B cell (primary cell): ENCODE results near the gene TRABD2B. TPM values are rescaled to one million over a fixed set of nuclear protein-coding genes. Genes with fewer than 3 reads are reported as not detected.

Experiments used
- ATAC-seq: fragments of 200-7000 bp; cut with Tn5 transposase; one replicate; pipeline ENCODE4 v1.10.0; 2021; ENCODE audit warnings: low read depth, mild to moderate bottlenecking, moderate number of reproducible peaks, moderate library complexity
- CTCF ChIA-PET: fragments of 350-600 bp; sonication (Branson Sonifier 250); formaldehyde crosslinking; loops from one replicate; lab custom pipeline; 2021; ENCODE audit warnings: antibody characterized with exemption, inconsistent platforms; lab: Charles Lee
- POLR2A ChIA-PET: fragments of 350-600 bp; sonication (Branson Sonifier 250); formaldehyde crosslinking; loops from one replicate; lab custom pipeline; 2021; ENCODE audit warnings: antibody characterized with exemption; lab: Charles Lee
- DNase-seq: peaks from one replicate; pipeline ENCODE4 v3.0.0; 2013
- H2AFZ ChIP-seq: 2 replicates; pipeline ENCODE4 v1.6.1; 2012; ENCODE audit warnings: mild to moderate bottlenecking, low read depth, low read length; ENCODE audit not compliant: insufficient read depth, poor library complexity, severe bottlenecking
- H3K27ac ChIP-seq, 2 donors: 1 replicate in 1 of 2; 2 replicates in 1 of 2; pipeline ENCODE4 v1.5.1; 2012 to 2013; ENCODE audit warnings: low read length in 2 of 2, mild to moderate bottlenecking in 2 of 2, moderate library complexity in 1 of 2
- H3K27me3 ChIP-seq, 4 experiments: fragments of 200-600 bp in 1 of 4; sonication (generic) in 1 of 4; replicated peaks in 1 of 4; 1 replicate in 2 of 4; 2 replicates in 2 of 4; pipeline versions ENCODE4 v1.6.1 to v1.7.0; 2013 to 2016; ENCODE audit warnings: low read length in 3 of 4, mild to moderate bottlenecking in 2 of 4, mixed read lengths in 1 of 4, moderate library complexity in 1 of 4; ENCODE audit not compliant: insufficient read depth in 4 of 4, control insufficient read depth in 3 of 4; ENCODE audit errors: control extremely low read depth in 1 of 4
- H3K36me3 ChIP-seq, 2 experiments: replicated peaks in 1 of 2; 1 replicate in 1 of 2; 2 replicates in 1 of 2; pipeline versions ENCODE4 v1.6.1 to v1.7.1; 2013; ENCODE audit warnings: low read length in 1 of 2; ENCODE audit not compliant: insufficient read depth in 2 of 2, control insufficient read depth in 1 of 2; ENCODE audit errors: control extremely low read depth in 1 of 2, extremely low read depth in 1 of 2
- H3K4me1 ChIP-seq, 2 donors: fragments of 200-600 bp in 1 of 2; sonication (generic) in 1 of 2; 1 replicate in 1 of 2; 2 replicates in 1 of 2; pipeline versions ENCODE4 v1.5.1 to v1.6.1; 2013 to 2017; ENCODE audit warnings: low read length in 2 of 2; ENCODE audit not compliant: control insufficient read depth in 2 of 2, insufficient read depth in 2 of 2
- H3K4me2 ChIP-seq: replicated peaks from 2 replicates; pipeline ENCODE3; 2012; ENCODE audit warnings: mild to moderate bottlenecking, low read depth, low read length; ENCODE audit not compliant: poor library complexity, severe bottlenecking
- H3K4me3 ChIP-seq, 5 experiments: fragments of 200-600 bp in 1 of 5; sonication (generic) in 1 of 5; 1 replicate in 3 of 5; 2 replicates in 2 of 5; pipeline versions ENCODE4 v1.5.1 to v1.7.0; 2011 to 2016; ENCODE audit warnings: low read length in 4 of 5, mild to moderate bottlenecking in 4 of 5, low read depth in 2 of 5, control low read depth in 1 of 5, moderate library complexity in 1 of 5; ENCODE audit not compliant: insufficient read depth in 1 of 5; ENCODE audit errors: control extremely low read depth in 1 of 5, extremely low read depth in 1 of 5
- H3K79me2 ChIP-seq: fragments of 200-600 bp; sonication (generic); one replicate; pipeline ENCODE4 v1.6.0; 2016; ENCODE audit warnings: low read length; ENCODE audit not compliant: control insufficient read depth, insufficient read depth
- H3K9ac ChIP-seq: fragments of 200-600 bp; sonication (generic); 2 replicates; pipeline ENCODE4 v1.6.1; 2017; ENCODE audit warnings: mild to moderate bottlenecking, low read length, moderate library complexity
- H3K9me3 ChIP-seq, 3 donors: one replicate each; pipeline versions ENCODE4 v1.6.1 to v1.7.1; 2013; ENCODE audit warnings: low read length in 2 of 3; ENCODE audit not compliant: control insufficient read depth in 2 of 3, insufficient read depth in 1 of 3; ENCODE audit errors: control extremely low read depth in 1 of 3
- H4K20me1 ChIP-seq: 2 replicates; pipeline ENCODE4 v1.6.0; 2012; ENCODE audit warnings: mild to moderate bottlenecking, low read length; ENCODE audit not compliant: insufficient read depth, control insufficient read depth, poor library complexity, severe bottlenecking
- H3K27ac Mint-ChIP-seq: one replicate; pipeline ENCODE4 v1.8.0; 2021; ENCODE audit warnings: mixed read lengths
- H3K27me3 Mint-ChIP-seq: one replicate; pipeline ENCODE4 v1.8.0; 2021; ENCODE audit warnings: mixed read lengths
- H3K4me1 Mint-ChIP-seq: one replicate; pipeline ENCODE4 v1.8.0; 2021; ENCODE audit warnings: mixed read lengths
- H3K4me3 Mint-ChIP-seq: one replicate; pipeline ENCODE4 v1.8.0; 2021; ENCODE audit warnings: mixed read lengths
- H3K9me3 Mint-ChIP-seq: one replicate; pipeline ENCODE4 v1.8.0; 2022; ENCODE audit warnings: mixed read lengths; ENCODE audit not compliant: insufficient read depth
- CTCF ChIP-seq: fragments of 200-600 bp; IDR thresholded peaks from one replicate; pipeline ENCODE4 v1.8.0; 2022; ENCODE audit warnings: antibody characterized with exemption, mild to moderate bottlenecking
- EZH2 ChIP-seq: IDR thresholded peaks from 2 replicates; pipeline ENCODE4 v1.6.1; 2012; ENCODE audit warnings: borderline replicate concordance, low read depth, mild to moderate bottlenecking, moderate library complexity, low read length; ENCODE audit not compliant: insufficient read depth, poor library complexity, severe bottlenecking
- WGBS: methylation state at CpG from one replicate; pipeline ENCODE4 v1.1.5; 2013; ENCODE audit warnings: missing lambda C conversion rate; ENCODE audit not compliant: insufficient coverage; 5-methylcytosine and 5-hydroxymethylcytosine counted together
- intact Hi-C: fragments of 100-400 bp; cut with micrococcal nuclease; formaldehyde crosslinking; loops from one replicate; pipeline ENCODE4 v1.10.0; 2022
- polyA plus RNA-seq: library from polyadenylated mRNA; depleted of rRNA; stranded (reverse); fragments of >200 nt; gene quantifications from 2 replicates; pipeline ENCODE4 v1.2.3, GENCODE V29; 2012
- total RNA-seq, 2 donors: library from RNA; stranded (reverse); fragments of 120-200 nt in 1 of 2; gene quantifications; 1 replicate in 1 of 2; 2 replicates in 1 of 2; pipeline versions ENCODE4 v1.2.3 to v1.2.4, GENCODE V29; 2013 to 2022

The TRABD2B gene
- total and polyA plus RNA-seq, 2 donors (not counting 1 experiment from before 2014, with no cell fraction given), result not detected

- Histone ChIP-seq H3K4me1 (no peaks in the 10 kb centered on the region), H3K4me2 (no peak overlapping the region), H3K27ac (no peak overlapping the region), H3K9me3 (peaks cover 0 to 4% (median 0%) of the 10 kb centered on the region in 3 donors), H3K4me3 (no peak overlapping the region), H3K27me3 (no peaks in the 10 kb centered on the region), H3K36me3 (no peaks in the 10 kb centered on the region), H4K20me1 (no peaks in the 10 kb centered on the region), H2AFZ (no peak overlapping the region), H3K79me2 (no peaks in the 10 kb centered on the region), H3K9ac (no peak overlapping the region)
- Mint-ChIP-seq H3K9me3 (no peaks in the 10 kb centered on the region), H3K27me3 (peaks cover 10% of the 10 kb centered on the region), H3K4me1 (no peaks in the 10 kb centered on the region), H3K4me3 (no peak overlapping the region), H3K27ac (no peak overlapping the region)
- intact Hi-C loops, result no loop called here
- TF ChIP-seq EZH2 (no peak), CTCF (no peak)
- DNase-seq (no peak), ATAC-seq (no peak)
- ChIA-PET CTCF (no interaction called here), POLR2A (no interaction called here)
- no CpG with 5 or more reads among the region's 7 CpGs for WGBS
These were observed 111.0 kb downstream of the TRABD2B start for GRCh38 chr1:47886141-47886540.

GRCh38 chr1:47885062-47885830 is 111.9 kb downstream of the TRABD2B start:
- Mint-ChIP-seq H3K4me3 (no peak overlapping the region), H3K9me3 (no peaks in the 10 kb centered on the region), H3K27ac (no peak overlapping the region), H3K4me1 (no peaks in the 10 kb centered on the region), H3K27me3 (peaks cover 10% of the 10 kb centered on the region)
- no peak overlapping the region for H3K27ac ChIP-seq
- no peak for DNase-seq
- H3K4me1 ChIP-seq, result no peaks in the 10 kb centered on the region
- ATAC-seq, result no peak
- WGBS, result no CpG with 5 or more reads among the region's 8 CpGs
- intact Hi-C loops, result no loop called here
- peaks cover 0 to 4% (median 0%) of the 10 kb centered on the region in 3 donors for H3K9me3 ChIP-seq
- ChIA-PET CTCF (no interaction called here), POLR2A (no interaction called here)
- no peaks in the 10 kb centered on the region for H3K79me2 ChIP-seq
- H3K4me3 ChIP-seq, result no peak overlapping the region
- H2AFZ ChIP-seq, result no peak overlapping the region
- no peaks in the 10 kb centered on the region for H3K27me3 ChIP-seq
- H3K4me2 ChIP-seq, result no peak overlapping the region
- TF ChIP-seq EZH2 (no peak), CTCF (no peak)
- no peak overlapping the region for H3K9ac ChIP-seq
- no peaks in the 10 kb centered on the region for H4K20me1 ChIP-seq
- no peaks in the 10 kb centered on the region for H3K36me3 ChIP-seq
